Limb (tissue), 2 donors: ENCODE data around the gene SNX20.

Experiments
- DNase-seq, 2 donors: peaks; one replicate each; pipeline ENCODE4 v3.0.0-alpha.2; 2016; ENCODE audit errors: extremely low spot score in 2 of 2

Gene SNX20

DNA sequence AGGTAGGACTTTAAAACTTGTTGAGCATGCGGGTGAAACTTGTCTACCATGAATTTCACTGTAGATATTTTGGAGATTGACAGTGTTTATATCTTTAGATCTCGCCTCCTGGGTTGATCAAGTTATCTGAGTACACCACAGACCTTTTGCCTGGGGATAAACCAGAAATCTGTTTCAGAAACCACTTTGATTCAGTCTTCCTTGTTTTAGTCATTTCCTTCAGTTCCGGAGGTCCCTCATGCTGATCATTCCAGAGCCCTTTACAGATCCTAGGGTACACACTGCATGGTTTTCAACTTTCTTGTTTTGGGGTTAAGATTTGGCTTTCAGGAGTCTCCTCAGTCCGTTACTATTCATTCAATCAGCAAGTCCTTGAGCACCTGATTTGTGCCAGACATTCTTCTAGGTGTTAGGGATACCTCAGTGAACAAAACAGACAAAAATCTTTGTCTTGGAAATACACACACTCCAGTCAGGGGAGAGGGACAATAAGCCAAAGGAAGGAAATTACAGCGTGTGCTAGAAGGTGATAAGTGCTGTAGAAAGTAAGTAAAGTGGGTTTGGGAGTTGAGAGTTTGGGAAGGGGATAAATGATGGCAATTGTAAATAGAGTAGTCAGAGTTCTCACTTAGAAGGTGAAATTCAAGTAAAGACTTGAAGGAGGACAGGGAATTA, 24.5 kb upstream of the SNX20 start:
- no peak for DNase-seq

DNA sequence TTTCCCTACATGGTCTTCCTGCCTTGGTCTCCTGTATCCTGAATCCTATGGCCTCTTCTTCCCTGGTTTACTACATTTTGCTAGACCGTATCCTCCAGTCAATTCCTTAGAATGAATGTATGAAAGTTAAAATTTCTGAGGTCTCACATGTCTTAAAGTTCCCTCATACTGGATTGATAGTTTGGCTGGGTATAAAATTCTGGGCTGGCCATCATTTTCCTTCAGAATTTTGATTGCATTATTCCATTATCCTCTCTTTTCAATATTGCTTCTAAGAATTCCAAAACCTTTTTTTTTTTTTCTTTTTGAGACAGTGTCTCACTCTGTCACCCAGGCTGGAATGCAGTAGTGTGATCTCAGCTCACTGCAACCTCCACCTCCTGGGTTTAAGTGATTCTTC, 23.1 kb upstream of the SNX20 start:
- no peak for DNase-seq

- peak in 1 of 2 donors; percentile 28 for DNase-seq
These were observed 21.6 kb upstream of the SNX20 start for GRCh38 chr16:50702725-50703124.

DNA sequence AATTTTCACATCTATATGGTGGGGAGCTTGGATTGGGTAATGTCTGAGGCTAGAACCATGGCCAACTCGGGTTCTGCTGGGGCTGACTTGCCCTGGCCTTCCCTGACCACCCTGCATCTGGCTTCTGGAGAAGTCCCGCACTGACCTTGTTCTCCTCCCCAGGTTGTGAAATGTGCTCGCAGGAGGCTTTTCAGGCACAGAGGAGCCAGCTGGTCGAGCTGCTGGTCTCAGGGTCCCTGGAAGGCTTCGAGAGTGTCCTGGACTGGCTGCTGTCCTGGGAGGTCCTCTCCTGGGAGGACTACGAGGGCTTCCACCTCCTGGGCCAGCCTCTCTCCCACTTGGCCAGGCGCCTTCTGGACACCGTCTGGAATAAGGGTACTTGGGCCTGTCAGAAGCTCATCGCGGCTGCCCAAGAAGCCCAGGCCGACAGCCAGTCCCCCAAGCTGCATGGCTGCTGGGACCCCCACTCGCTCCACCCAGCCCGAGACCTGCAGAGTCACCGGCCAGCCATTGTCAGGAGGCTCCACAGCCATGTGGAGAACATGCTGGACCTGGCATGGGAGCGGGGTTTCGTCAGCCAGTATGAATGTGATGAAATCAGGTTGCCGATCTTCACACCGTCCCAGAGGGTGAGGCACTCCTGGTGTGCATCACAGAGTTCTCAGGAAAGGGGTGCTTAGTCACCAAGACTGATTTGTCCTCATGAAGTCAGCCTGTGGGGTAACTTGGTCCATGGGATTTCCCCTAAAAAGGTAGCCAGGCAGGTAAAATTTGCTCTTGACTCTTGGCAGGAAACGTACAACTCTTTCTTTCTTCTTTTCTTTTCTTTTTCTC, 18.4 kb upstream of the SNX20 start:
- no peak for DNase-seq

GRCh38 chr16:50697881-50698767, 17.0 kb upstream of the SNX20 start:
- DNase-seq = no peak

DNA sequence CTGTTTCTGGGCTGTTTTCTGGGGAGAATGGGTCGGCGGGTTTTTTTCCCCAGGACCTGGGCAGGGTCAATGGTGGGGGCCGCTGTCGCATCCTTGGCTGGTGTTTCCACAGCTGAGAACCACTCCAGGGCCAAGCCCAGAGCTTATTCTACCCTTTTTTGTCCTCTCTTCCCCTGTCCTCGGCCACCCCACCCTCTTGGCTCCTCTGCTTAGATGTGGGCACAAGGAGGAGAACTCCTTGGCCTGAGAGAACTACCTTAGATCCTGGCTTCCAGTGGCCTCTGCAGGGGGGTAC, 16.3 kb upstream of the SNX20 start:
- no peak for DNase-seq

DNA sequence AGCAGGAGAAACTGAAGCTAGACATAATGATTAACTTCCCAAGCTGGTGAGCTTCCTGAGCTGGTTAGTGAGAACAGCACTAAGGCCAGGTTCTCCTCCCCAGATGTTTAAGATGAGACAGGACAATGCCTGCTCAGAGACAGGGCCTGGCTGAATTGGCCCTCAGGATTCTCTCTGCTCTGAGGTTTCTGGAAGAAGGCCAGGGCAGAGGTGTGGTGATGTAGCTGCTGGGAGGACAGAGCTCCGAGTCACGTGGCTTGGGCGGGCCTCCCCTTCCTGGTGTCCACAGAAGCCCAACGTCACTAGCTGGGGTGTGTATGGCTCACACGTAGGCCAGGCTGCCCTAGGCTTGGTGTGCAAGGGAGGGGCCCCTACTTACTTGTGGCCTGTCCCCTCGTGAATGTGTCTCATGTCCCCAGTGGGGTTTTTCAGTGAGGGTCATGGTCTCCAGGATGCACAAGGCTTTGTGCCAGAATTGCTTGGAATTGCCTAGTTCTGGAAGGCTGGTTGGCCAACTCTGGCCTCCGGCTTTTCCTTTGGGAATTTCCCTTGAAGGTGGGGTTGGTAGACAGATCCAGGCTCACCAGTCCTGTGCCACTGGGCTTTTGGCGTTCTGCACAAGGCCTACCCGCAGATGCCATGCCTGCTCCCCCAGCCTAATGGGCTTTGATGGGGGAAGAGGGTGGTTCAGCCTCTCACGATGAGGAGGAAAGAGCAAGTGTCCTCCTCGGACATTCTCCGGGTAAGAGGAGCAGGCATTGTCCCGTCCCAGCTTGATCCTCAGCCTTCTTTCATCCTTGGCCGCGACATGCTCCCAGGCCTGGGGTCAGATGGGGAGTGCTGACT, 15.7 kb upstream of the SNX20 start:
- DNase-seq = no peak

DNA sequence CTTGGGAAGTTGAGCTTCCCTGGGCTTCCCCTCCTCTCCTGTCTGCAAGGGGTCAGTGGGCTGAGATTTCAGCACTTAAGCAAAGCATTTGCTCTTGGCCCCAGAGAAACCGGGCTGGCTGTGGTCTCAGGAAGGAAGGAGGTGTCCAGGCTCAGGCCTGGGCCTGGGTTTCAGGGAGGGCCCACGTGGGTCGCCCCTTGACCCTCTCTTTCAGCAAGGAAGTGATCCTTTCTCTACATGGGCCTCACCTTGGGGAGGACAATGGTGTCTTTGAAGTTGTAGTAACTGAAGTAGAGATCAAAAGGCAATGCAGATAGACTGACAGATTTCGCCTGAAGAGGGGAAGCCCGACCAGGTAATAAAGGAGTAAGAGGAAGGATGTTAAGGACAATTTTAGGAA, 15.0 kb upstream of the SNX20 start:
- DNase-seq = no peak

GRCh38 chr16:50695017-50696000, 14.2 kb upstream of the SNX20 start:
- DNase-seq = no peak

- DNase-seq = no peak
These were observed 13.1 kb upstream of the SNX20 start for GRCh38 chr16:50694206-50694605.

GRCh38 chr16:50692999-50693781, 12.1 kb upstream of the SNX20 start, which contains the start of gene NOD2:
NOD2 (plus strand) TSS chr16:50693606; CDS start chr16:50699496, 5,890 bp downstream.
- DNase-seq = peak in 1 of 2 donors; percentile 57

DNA sequence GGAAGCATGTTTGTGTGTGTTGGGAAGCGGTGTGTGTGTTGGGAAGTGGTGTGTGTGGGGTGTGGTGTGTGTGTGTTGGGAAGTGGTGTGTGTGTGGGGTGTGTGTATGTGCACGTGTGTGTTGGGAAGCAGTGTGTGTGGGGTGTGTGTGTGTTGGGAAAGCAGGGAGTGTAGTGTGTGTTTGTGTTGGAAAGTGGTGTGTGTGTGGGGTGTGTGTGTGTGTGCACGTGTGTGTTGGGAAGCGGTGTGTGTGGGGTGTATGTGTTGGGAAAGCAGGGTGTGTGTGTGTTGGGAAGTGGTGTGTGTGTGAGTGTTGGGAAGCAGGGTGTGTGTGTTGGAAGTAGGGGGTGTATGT, 11.5 kb upstream of the SNX20 start:
- DNase-seq = no peak

GRCh38 chr16:50690177-50690576, 9.1 kb upstream of the SNX20 start:
- no peak for DNase-seq

- no peak for DNase-seq
These were observed 7.8 kb upstream of the SNX20 start for GRCh38 chr16:50688867-50689266.

DNA sequence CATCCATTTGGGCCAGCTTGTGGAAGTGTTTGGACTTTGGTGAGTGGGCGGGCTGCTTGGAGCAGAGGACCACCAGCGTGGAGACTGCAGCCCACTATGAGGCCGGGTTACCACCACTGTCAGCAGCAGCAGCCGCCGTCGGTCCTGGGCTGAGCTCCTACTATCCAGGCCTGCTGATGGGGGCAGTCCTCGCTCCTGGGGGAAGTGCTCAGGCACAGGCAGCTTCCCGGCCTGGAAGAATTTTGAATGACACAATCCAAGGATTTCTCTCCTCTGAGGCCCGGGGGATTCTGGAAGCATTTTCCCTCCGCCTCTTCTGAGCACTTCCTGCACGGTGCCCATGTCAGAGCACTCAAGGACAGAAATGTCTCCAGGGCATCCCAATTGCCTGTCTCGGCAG, 7.0 kb upstream of the SNX20 start:
- no peak for DNase-seq

DNA sequence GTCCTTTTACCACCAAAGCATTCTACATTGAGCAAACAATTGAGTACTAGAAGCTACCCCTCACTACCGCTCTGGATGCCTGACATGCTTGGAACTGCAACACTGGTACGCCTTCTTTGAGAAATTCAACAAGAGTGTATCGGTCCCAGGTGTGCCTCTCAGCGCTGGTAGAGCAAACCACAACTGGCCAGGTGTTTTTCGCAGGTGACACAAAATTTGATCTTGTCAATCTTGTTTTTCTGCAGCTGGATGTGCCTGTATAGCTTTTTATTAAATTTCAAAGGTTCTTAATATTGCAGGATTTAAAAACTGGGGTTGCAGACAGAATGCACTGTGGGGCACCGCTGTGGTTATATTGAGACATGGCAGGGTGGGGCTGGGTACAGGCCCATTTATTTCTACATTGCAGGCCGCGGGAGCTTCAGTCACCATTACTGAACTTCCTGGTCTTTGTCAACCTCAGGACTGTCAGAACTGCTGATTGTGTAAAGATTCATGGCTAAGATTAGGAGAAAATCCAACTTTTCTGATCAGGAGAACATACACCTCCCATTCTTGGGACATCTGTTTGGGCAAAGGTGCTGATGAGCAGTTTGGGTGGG, 4.5 kb upstream of the SNX20 start:
- no peak for DNase-seq

DNA sequence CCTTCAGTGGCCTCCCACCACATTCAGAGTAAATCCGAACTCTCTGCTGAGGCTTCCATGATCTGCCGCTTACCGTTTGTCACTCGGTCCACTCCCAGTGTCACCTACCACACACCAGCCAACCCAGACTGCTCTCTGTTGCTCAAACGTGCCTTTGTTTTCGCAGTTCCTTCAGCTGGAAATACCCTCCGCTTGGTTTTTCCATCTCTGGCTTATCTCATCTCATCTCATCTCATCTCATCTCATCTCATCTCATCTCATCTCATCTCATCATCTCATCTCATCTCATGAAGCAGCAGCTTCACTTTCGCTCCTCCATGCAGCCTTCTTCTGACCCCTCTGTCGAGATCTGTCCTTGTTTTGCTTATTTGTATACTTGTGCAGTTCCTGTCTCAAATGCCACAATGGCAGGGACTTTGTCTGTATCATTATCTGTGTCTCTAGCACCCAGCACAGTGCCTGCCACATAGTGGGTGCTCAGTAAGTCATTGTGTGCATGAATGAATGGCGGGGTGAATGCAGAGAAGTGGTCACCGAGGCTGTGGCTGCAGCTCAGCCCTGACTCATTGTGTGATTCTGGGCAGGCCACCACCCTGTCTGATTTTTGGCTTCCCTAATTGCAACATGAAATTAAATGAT, 3.8 kb upstream of the SNX20 start:
- DNase-seq = no peak

DNA sequence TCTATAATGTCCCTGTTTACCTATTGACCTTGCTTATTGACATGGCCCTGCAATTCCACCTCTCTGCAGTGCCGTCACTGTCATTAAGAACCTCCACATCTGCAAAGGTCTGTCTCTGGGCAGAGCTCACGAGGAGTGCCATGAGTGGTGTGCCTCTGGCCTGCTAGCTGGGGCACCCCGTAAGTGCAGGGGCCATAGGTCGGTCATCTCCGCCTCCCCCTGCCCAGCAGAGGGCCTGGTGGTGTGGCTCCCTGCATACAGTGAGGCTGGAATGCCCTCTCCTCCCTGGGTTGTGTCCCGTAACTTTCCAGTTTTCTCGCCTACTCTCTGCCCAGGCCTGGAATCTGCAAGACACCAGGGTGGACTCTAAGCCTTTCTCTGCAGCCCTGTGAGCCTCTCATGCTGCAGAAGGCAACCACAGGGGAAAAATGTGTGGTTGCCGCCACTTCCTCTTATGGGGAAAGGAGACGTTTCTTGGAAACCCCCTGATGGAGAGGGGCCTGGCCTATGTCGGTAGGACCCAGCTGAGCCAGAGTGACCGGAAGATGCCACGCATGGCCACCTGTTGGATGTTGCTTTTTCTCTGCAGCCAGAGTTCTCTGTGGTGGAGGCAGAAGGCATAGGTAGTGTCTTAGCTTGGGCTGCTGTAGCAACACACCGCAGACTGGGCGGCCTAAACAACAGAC, 2.7 kb upstream of the SNX20 start:
- no peak for DNase-seq
